Uterus (tissue), 2 donors: ENCODE results near the gene ERFL.

Experiments
- CTCF ChIP-seq, 4 experiments: fragments of 200-600 bp in 2 of 4; fragments of 450-650 bp in 2 of 4; sonication (generic) in 2 of 4; IDR thresholded peaks; one replicate each; pipeline ENCODE4 v1.5.1; 2016 to 2019; ENCODE audit warnings: antibody characterized with exemption in 4 of 4, mild to moderate bottlenecking in 2 of 4, moderate library complexity in 1 of 4
- POLR2A ChIP-seq, 2 donors: fragments of 450-650 bp; IDR thresholded peaks; one replicate each; pipeline ENCODE4 v1.6.1; 2016; ENCODE audit warnings: antibody characterized with exemption in 2 of 2, mild to moderate bottlenecking in 1 of 2, moderate library complexity in 1 of 2

GRCh38 chr19:41901707-41902360 lies 26.4 kb downstream of the ERFL start:
- no peak for TF ChIP-seq POLR2A (IDR thresholded peaks at IDR 0.05)
- no peak for TF ChIP-seq CTCF (IDR thresholded peaks at IDR 0.05)
